8988T (cell line): ENCODE results near the gene GNG2.

Experiments
- DNase-seq: peaks from one replicate; pipeline ENCODE4 v3.0.0; 2011

GNG2 gene

DNA sequence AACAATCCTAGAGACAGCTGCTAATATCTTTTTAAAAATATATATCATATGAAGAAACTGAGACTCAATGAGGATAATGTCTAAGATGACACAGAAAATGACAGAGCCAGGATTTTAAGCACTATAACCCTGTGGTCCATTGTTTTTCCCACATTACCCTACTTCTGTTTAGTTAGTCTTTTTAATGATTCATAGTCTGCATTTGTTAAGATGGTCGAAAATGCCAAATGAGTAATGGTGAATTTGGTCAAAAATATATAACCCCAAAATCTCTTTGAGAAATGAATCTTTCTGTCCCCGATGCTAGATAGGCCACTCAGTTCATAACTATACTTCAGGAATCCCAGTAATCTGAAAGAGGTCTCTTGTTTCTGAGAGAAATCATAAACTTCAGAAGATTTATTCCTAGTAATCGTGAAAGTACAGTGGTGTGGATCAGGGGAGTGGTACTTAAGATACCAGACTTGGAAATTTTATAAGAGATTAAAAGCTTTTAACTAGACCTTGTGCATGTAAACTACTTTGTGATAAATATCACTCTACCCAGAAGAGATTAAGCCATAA lies 139.7 kb downstream of the GNG2 start:
- no peak for DNase-seq

GRCh38 chr14:52000696-52001095 lies 140.3 kb downstream of the GNG2 start:
- no peak for DNase-seq

- no peak for DNase-seq
These were observed 142.1 kb downstream of the GNG2 start for GRCh38 chr14:52002542-52002941.

GRCh38 chr14:52003324-52003723 lies 142.9 kb downstream of the GNG2 start:
- no peak for DNase-seq

GRCh38 chr14:52005625-52006024 lies 145.2 kb downstream of the GNG2 start:
- no peak for DNase-seq

DNA sequence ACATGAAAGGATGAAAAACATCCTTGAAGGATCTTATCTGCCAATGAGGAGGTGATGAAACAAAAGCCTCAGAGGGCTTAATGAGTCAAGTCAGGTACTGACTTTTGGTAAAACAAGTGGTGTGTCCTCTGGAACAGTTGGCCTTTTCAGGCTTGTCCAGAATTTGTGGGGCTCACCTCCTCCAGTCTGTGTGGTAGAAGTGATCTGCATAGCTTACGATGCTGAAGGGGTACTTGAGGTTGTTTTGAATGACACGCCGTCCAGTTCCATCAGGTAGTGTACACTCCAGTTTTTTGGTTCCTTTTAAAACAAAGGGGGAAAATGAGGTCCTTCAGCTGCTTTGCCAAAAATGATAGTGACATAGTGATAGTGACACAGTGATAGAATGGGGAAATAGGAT lies 145.9 kb downstream of the GNG2 start:
- DNase-seq = no peak

DNA sequence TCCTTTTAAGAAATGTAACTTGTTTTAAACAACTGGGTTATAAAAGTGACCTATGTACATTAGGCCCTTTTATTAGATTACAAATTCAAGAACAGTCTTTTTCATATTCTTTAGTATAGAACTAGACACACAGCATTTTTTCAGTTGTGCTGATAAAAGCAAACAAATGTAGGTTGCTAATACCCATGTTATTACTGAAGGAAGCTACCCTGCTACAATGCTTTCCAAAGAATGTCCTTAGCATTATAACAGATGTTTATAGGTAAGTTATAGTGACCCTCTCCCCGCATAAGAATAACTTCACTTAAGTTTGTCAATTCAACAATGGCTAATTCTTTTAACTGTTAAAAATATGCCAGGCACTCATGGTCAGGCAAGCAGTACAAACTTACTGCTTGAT lies 146.8 kb downstream of the GNG2 start:
- no peak for DNase-seq

GRCh38 chr14:52007637-52008036 lies 147.2 kb downstream of the GNG2 start:
- DNase-seq = no peak

- DNase-seq = no peak
These were observed 147.7 kb downstream of the GNG2 start for GRCh38 chr14:52008136-52008535.

GRCh38 chr14:52010173-52010693 lies 149.8 kb downstream of the GNG2 start:
- no peak for DNase-seq

DNA sequence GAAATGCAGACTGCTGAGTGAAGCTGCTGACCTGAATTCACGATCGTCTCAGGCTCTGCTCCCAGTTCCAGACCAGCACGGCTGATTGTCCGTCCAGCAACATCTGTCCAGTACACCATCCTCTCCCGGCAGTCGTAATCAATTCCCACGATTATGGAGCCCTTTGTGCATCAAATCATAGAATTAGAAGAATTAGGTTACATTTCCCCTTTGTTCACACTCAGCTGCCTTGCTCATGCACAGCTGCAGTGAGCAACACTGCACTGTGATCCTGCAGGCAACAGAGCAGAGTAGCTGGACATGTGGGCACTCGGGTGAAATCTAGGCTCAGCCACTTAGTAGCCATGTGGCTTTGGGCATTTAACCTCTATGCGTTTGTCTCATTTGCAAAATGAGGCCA lies 151.1 kb downstream of the GNG2 start:
- DNase-seq = no peak

- DNase-seq = no peak
These were observed 152.2 kb downstream of the GNG2 start for GRCh38 chr14:52012635-52013034.

DNA sequence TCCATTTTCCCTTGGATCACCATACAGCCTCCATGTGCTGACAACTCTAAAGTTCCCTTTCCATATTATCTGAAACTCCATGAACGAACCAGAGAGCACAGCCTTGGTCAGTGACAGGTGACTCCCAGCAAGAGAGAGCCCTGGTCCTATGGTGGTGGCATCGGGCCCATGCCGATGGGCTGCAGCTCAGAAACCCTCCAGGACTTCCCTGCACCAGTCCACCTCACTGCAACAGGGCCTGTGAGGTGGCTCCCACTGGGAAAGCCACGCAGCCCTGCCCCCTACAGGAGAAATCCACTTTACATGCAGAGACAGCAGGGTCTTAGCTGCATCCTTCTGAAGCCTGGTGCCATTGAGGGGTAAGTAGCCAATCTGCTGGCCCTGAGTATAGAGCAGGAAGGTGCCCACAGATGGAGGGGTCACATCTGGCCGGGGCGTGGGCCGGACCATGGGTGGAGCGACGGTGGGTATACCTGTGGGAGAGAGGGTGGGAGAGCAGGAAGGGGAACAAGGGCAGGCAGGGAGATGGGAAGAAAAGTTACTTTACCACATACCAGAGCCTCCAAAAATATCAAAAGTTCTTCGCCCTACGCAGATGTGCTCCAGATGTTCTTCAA lies 153.7 kb downstream of the GNG2 start:
- DNase-seq = no peak

GRCh38 chr14:52014601-52015267 lies 154.3 kb downstream of the GNG2 start:
- no peak for DNase-seq

GRCh38 chr14:52015411-52016030 lies 155.1 kb downstream of the GNG2 start:
- DNase-seq = no peak

GRCh38 chr14:52018252-52018651 lies 157.8 kb downstream of the GNG2 start:
- no peak for DNase-seq

GRCh38 chr14:52018970-52019369 lies 158.6 kb downstream of the GNG2 start:
- no peak for DNase-seq
